Panc1 (cell line): ENCODE results near the gene SLC35G1. TPM values are rescaled to one million over a fixed set of nuclear protein-coding genes. Genes with fewer than 3 reads are reported as not detected.

Source experiments
- ATAC-seq: fragments of 200-7000 bp; cut with Tn5 transposase; 2 replicates; pipeline ENCODE4 v1.9.1; 2020; ENCODE audit warnings: mild to moderate bottlenecking, moderate library complexity
- Bru-seq: library from RNA; stranded (reverse); fragments of 400-500 nt; gene quantifications from one replicate; lab custom pipeline; 2021; lab: Mats Ljungman, UMichigan
- BruChase-seq, 2 experiments: library from RNA; stranded (reverse); fragments of 400-500 nt; gene quantifications; one replicate each; lab custom pipeline; 2021; lab: Mats Ljungman, UMichigan
- BruUV-seq: library from RNA; stranded (reverse); fragments of 400-500 nt; replicated peaks from 2 replicates; lab custom pipeline; 2021; lab: Mats Ljungman, UMichigan
- CTCF ChIA-PET: fragments of 300-600 bp; sonication (Branson Sonifier 250); formaldehyde crosslinking; loops from one replicate; lab custom pipeline; 2022; ENCODE audit warnings: antibody characterized with exemption; lab: Charles Lee
- POLR2A ChIA-PET: fragments of 300-600 bp; sonication (Branson Sonifier 250); formaldehyde crosslinking; loops from one replicate; lab custom pipeline; 2022; ENCODE audit warnings: antibody characterized with exemption; lab: Charles Lee
- DNase-seq: peaks from one replicate; pipeline ENCODE4 v3.0.0-alpha.2; 2010; ENCODE audit warnings: low read depth, low spot score
- H3K27ac ChIP-seq: 2 replicates; pipeline ENCODE4 v1.5.1; 2011; ENCODE audit warnings: mild to moderate bottlenecking, low read length, inconsistent platforms
- H3K27me3 ChIP-seq: fragments of 200-500 bp; sonication (Bioruptor generic); 2 replicates; pipeline ENCODE4 v1.6.0; 2014; ENCODE audit warnings: low read length, inconsistent platforms; ENCODE audit not compliant: control insufficient read depth, insufficient read depth
- H3K36me3 ChIP-seq: fragments of 200-500 bp; sonication (Bioruptor generic); 2 replicates; pipeline ENCODE4 v1.5.1; 2014; ENCODE audit warnings: inconsistent platforms, mild to moderate bottlenecking, low read length, moderate library complexity; ENCODE audit not compliant: control insufficient read depth, insufficient read depth
- H3K4me1 ChIP-seq: 2 replicates; pipeline ENCODE4 v1.5.1; 2011; ENCODE audit warnings: inconsistent platforms, mild to moderate bottlenecking, low read length, moderate library complexity; ENCODE audit not compliant: control insufficient read depth, insufficient read depth
- H3K4me3 ChIP-seq, 2 experiments: 2 replicates each; pipeline ENCODE4 v1.5.1; 2011 to 2012; ENCODE audit warnings: low read depth in 2 of 2, low read length in 2 of 2, mild to moderate bottlenecking in 2 of 2, inconsistent platforms in 1 of 2, moderate library complexity in 1 of 2
- H3K9me3 ChIP-seq: fragments of 200-500 bp; sonication (Bioruptor generic); 2 replicates; pipeline ENCODE4 v1.5.1; 2014; ENCODE audit warnings: low read depth, mild to moderate bottlenecking, inconsistent platforms, low read length, moderate library complexity; ENCODE audit not compliant: control insufficient read depth, insufficient read depth
- CTCF ChIP-seq: fragments of 450-650 bp; IDR thresholded peaks from 2 replicates; pipeline ENCODE4 v1.5.1; 2017; ENCODE audit warnings: mild to moderate bottlenecking
- POLR2AphosphoS5 ChIP-seq: IDR thresholded peaks from 2 replicates; pipeline ENCODE4 v1.6.1; 2012; ENCODE audit warnings: mild to moderate bottlenecking, low read depth, low read length, moderate library complexity
- REST ChIP-seq, 2 experiments: IDR thresholded peaks; 2 replicates each; pipeline ENCODE4 v1.6.1; 2011 to 2012; ENCODE audit warnings: low read depth in 2 of 2, control low read depth in 1 of 2, low read length in 1 of 2, mild to moderate bottlenecking in 1 of 2, moderate library complexity in 1 of 2; ENCODE audit not compliant: insufficient read depth in 1 of 2
- SIN3A ChIP-seq: IDR thresholded peaks from 2 replicates; pipeline ENCODE4 v1.6.1; 2012; ENCODE audit warnings: low read depth, mild to moderate bottlenecking, low read length, moderate library complexity, borderline replicate concordance; ENCODE audit not compliant: insufficient read depth
- TCF7L2 ChIP-seq: IDR thresholded peaks from 2 replicates; pipeline ENCODE4 v1.6.1; 2011; ENCODE audit warnings: mild to moderate bottlenecking, low read depth, low read length, inconsistent platforms
- in situ Hi-C: cut with HindIII; loops from 2 replicates; pipeline ENCODE4 v1.10.0; 2016; ENCODE audit warnings: low sequenced_read_pairs, low pct_unique_long_range_greater_than_20kb
- intact Hi-C: fragments of 100-400 bp; cut with micrococcal nuclease; formaldehyde crosslinking; loops from one replicate; pipeline ENCODE4 v1.10.0; 2022; ENCODE audit not compliant: unreplicated experiment
- long read RNA-seq: library from polyadenylated mRNA; unstranded; transcript quantifications from one replicate; pipeline ENCODE4 v2.0.0, GENCODE V29; 2021; ENCODE audit not compliant: unreplicated experiment
- polyA plus RNA-seq: library from polyadenylated mRNA; unstranded; fragments of >200 nt; gene quantifications from one replicate; pipeline ENCODE4 v1.2.1, GENCODE V29; 2012; ENCODE audit warnings: missing spikeins; ENCODE audit not compliant: insufficient read length
- total RNA-seq: library from RNA; stranded (reverse); gene quantifications from one replicate; pipeline ENCODE4 v1.2.1, GENCODE V29; 2021; ENCODE audit not compliant: unreplicated experiment

SLC35G1 gene
- total RNA-seq (13.6 TPM), Bru-seq, nascent RNA (percentile 64 among the genes with signal in this experiment), BruChase-seq, experiment 1, labeled RNA remaining after a 2-hour chase (percentile 74 among the genes with signal in this experiment), BruChase-seq, experiment 2, labeled RNA remaining after a 6-hour chase (percentile 80 among the genes with signal in this experiment)
- polyA plus RNA-seq: 7.9 TPM
- long read RNA-seq, transcript SLC35G1-203 (3 exons, 3,036 nt): minor isoform, 5 of 44 reads
- long read RNA-seq, transcript SLC35G1-202 (3 exons, 2,402 nt): major isoform, 10 of 44 reads
- long read RNA-seq, partial matches to known transcripts: 6 of 44 reads
- long read RNA-seq, other reads (novel, unspliced or antisense): 22 of 44 reads

- TF ChIP-seq POLR2AphosphoS5 (peak; percentile 90), CTCF (peak; percentile 15; the same call in 1 of the 2 replicates), SIN3A (peak; percentile 85; the same call in 1 of the 2 replicates), REST (IDR thresholded peaks at IDR 0.05; ENCODE audit: insufficient read depth in 1 of 2, low read depth in 2 of 2, low read length in 1 of 2) (0 out of 4 replicates have a peak, but pooled peaks of 1 of the 2 experiments have one; percentile 52), TCF7L2 (no peak)
- H3K4me1 ChIP-seq: peaks cover 18% of the 10 kb centered on the region
- H3K4me3 ChIP-seq: peak within 1 kb of the TSS; percentile 69 to 85
- POLR2A ChIA-PET: no interaction called here
- peak within 1 kb of the TSS; percentile 85 for H3K27ac ChIP-seq
- CTCF ChIA-PET: no interaction called here
- in situ Hi-C loops: no loop called here
- DNase-seq (peak; percentile 27), ATAC-seq (peak; percentile 98)
- H3K27me3 ChIP-seq: no peaks in the 10 kb centered on the region
- intact Hi-C loops: no loop called here
- BruUV-seq: no TSS peak
- H3K36me3 ChIP-seq: 0 out of 2 replicates have a peak, but pooled peaks cover 2% of the 10 kb centered on the region
- no peaks in the 10 kb centered on the region for H3K9me3 ChIP-seq
These were observed at the start of gene SLC35G1 for GRCh38 chr10:93893646-93894515. SLC35G1 (plus strand) TSS chr10:93893978; CDS start chr10:93894034, 56 bp downstream.

- CTCF ChIA-PET: interaction anchor here (0.6 kb wide), 1 partner anchor 72 kb away, joined by 5 read pairs; no protein-coding TSS in a partner anchor
- BruUV-seq: no TSS peak
These were observed 48.7 kb upstream of the SLC35G1 start for GRCh38 chr10:93844979-93845626.

More at GRCh38 chr10:93844979-93845626, 48.7 kb upstream of the SLC35G1 start:
- no peak for TF ChIP-seq SIN3A
- no peak for TF ChIP-seq CTCF
- no peak for TF ChIP-seq REST (IDR thresholded peaks at IDR 0.05; ENCODE audit: insufficient read depth in 1 of 2, low read depth in 2 of 2, low read length in 1 of 2)
- no peak for TF ChIP-seq TCF7L2
- TF ChIP-seq POLR2AphosphoS5: no peak
- H3K4me3 ChIP-seq: no peak overlapping the region
- in situ Hi-C loops: no loop called here
- POLR2A ChIA-PET: no interaction called here
- no peak overlapping the region for H3K27ac ChIP-seq
- no peaks in the 10 kb centered on the region for H3K36me3 ChIP-seq
- no peaks in the 10 kb centered on the region for H3K4me1 ChIP-seq
- ATAC-seq: no peak
- H3K9me3 ChIP-seq: no peaks in the 10 kb centered on the region
- DNase-seq: no peak
- intact Hi-C loops: no loop called here
- peaks cover 4% of the 10 kb centered on the region; the same call in 1 of the 2 replicates for H3K27me3 ChIP-seq
